ENCODE results near the gene SARDH.

The SARDH gene

GRCh38 chr9:133699546-133699945 lies 38.6 kb downstream of the SARDH start:
- DNase-seq = no peak

- DNase-seq = no peak
These were observed 42.1 kb downstream of the SARDH start for GRCh38 chr9:133696071-133696472.

GRCh38 chr9:133694686-133695085 lies 43.5 kb downstream of the SARDH start:
- no peak for DNase-seq

DNA sequence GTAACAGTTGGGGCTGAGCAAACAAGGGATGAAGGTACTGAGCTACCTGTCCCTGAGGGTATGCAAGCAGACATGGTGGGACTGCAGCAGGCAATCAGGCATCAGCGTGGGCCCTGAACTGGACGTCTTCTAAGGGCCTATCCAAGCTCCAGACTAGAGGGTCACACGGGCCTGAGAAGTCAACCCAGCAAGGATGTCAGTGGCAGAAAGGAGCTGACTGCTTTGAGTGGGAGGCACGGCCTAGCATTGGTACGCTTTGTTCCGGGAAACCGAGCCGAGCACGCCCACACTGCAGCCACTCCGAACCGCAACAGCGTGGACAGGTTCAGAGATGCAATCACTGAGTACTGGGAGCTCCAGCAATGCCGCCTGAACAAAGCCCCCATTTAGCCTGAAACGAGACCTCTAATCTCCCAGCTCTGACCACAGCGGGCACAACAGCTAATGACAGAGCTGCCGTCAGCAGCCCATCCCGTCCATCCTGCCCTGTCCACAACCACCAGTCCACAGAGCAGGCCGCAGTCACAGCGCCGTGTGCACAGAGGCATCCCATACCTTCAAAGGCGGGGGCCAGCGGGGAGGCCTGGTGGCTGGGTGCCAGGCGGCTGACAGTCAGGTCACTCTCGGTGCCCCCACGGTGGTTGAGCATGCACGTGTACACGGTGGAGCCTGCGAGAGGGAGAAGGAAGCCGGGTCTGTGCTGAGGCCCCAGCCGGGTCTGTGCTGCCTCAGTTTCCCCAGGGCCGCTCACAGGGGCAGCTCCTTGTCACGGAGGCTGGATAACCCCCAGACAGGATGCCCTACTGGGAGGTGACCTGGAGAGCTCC lies 44.2 kb downstream of the SARDH start:
- DNase-seq = no peak

GRCh38 chr9:133693116-133693515 lies 45.0 kb downstream of the SARDH start:
- no peak for DNase-seq

GRCh38 chr9:133692364-133692985 lies 45.7 kb downstream of the SARDH start:
- DNase-seq = no peak

DNA sequence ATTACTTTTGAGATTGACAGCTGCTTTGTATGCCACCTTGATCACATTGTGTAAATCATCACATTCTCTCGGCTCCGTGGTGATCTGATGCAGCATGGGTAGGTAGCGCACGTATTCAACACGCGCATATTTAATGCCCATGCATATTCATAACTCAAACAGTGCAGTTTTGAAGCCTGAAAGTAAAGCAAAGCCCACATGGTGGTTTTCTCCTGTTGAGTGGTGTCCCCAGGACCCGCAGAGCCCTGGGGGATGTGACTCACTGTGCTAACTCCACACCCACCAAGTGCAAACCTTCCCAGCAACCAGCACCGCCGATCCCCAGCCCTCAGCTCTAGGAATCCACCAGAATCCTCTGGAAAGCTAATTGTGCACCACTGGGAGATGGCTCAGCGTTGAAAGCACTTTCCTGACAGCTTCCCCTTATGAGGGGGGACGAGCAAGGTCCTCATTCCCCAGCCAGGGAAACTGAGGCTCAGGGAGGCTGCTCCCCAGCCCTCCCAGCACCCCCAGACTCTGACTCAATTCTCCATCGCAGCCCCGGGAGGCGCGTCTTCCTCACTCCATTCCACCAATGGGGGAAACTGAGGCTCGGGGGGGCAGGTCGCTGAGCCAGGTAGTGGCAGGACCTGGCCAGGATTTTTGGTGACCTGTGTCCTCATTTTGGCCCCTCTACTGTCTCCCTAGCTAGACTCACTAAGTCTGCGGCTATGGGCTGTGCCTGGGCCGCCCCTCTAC lies 46.4 kb downstream of the SARDH start:
- no peak for DNase-seq

- no peak for DNase-seq
These were observed 47.0 kb downstream of the SARDH start for GRCh38 chr9:133691191-133691590.

DNA sequence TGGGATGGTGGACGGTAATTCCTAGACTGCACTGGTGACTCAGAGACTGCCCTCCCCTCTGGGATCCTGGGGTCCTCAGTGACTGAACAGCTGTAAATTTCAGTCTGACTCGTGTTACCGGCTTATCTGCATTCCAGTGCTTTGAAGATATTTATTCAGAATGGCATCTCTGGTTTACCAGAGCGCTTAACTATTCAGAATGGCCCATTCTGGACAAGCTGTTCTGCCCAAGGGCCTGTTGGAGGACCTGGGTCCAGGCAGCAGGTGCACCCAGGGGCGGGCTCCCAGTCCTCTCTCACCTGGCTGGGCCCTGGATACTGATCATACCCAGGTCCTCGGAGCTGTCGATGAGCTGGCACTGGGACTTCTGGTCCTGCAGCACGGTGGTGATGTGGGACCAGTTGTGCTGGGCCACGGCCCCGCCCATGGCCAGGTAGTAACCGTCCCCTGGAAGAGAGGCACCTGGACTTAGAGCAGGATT lies 48.0 kb downstream of the SARDH start:
- DNase-seq = no peak

DNA sequence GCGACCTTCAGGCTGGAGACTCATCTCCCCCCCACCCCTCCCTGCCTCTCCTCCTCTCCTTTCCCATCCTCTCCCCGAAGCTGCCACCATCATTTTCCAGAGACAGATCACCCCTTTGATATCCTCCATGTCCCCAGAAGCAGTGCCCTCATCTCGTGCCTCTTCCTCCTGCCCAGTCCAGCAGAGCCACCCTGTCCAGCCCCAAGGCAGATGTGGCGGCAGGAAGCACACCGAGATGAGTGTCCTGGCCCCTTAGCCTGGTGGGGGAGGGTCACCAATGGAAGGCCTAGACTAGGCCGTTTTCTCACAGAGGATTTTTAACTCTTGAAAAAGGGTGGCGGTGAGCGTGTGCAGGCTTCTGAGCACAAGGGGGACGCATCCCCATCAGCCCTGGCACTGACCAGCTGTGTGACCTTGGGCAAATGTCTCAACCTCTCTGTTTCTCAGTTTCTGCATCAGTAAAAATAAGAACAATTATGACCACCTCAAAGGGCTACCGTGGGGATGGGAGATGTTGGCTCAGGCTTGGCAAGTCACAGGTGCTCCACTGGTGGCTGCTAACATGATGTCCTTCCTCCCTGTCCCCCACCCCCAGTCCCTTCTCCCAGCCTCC lies 48.9 kb downstream of the SARDH start:
- no peak for DNase-seq

- no peak for DNase-seq
These were observed 50.0 kb downstream of the SARDH start for GRCh38 chr9:133687856-133688761.

DNA sequence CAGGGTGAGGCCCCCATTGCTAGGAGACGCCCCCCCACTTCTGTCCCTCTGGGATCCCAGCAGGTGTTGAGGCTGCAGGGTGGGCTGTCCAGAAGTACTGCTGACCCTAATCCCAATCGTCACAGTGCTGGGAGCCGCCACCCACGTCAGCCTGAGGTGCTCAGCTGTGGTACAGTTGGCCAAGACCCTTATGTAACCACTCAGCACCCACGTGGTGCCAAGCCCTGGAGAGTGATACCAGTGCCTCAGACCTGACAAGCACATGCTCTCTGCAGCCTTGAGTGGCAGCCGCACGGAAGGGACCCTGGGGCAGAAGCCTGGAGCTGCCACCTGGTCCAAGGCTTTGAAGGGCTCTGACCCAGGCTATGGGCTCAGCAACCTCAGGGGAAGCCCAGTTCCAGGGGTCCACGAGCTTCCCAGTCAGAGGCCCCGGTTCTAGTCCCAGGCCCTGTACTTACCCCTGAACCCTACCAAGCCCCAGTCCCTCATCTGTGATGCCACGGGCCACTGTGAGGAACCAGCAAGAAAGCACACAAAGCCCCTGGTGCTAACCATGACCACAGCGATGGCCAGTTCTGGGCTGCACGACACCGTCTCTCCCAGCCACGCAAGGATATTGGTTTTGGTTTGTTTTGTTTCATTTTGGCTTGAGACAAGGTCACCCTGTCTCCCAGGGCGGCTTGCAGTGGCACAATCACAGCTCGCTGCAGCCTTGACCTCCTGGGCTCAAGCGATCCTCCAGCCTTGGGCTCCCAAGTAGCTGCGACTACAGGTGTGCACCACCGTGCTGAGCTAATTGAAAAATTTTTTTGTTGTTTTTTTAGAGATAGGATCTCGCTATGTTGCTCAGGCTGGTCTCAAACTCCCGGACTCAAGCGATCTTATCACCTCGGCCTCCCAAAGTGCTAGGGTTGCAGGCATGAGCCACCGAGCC lies 51.2 kb downstream of the SARDH start:
- no peak for DNase-seq

- no peak for DNase-seq
These were observed 52.2 kb downstream of the SARDH start for GRCh38 chr9:133685653-133686609.

GRCh38 chr9:133684936-133685361 lies 53.2 kb downstream of the SARDH start:
- DNase-seq = no peak

DNA sequence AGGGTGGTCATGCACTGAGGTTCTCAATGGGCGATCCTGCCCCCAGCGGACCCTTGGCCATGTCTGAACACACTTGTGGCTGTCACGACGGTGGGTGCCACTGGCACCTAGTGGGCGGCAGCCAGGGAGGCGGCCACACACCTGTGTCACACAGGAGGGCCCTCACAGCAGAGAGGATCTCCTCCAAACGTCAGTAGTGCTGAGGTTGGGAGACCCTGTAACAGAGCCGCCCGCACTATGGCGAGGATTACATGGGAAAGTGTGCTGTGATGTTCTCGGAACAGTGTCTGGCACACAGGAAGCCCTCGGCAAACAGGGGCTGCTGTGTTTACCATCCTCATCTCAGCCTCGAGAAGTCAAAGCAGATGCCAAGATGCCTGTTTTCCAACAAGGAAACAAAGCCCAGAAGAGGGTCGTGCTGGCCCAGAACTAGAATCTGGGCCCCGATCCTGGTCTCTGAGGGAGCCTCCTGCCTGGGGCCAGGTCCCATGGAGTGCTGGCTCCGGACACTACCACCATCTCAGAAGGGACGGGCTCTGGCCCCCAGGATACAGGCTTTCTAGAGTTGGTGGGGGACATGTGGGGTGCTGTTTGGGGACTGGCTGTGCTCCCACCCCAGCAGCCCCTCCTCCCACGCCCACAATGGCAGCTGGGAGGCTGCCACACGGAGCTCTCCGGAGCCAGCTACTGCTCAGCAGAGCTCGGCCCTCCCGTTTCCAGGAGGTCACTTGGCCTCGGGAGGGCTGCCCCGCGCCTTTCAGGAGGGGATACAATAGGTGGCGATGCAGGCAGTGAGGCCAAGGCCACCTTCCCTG lies 53.8 kb downstream of the SARDH start:
- no peak for DNase-seq

DNA sequence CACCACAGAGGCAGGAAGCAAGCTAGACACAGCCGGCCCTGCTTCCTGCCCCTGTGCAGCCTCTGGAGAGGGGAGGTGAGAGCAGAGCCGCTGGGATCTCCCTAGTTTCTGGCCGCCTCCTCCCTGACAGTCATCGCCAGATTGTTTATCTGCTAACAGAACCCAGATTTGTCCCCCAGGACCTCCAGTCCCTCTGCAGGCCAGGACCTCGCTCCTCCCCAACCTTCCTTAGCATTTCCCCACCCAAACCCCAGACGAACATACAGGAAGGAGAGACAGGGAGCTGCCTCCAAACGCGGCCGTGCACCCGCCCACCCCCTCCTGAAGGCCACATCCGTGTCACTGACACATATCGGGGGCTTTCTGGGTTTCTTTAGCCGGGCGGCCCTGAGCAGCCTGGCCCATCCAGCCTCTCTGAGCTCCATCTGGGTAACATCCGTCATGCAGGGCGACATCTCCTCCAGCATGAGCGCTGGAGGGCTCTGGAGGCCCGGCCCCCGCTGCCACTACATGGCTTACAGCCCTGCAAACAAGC lies 54.5 kb downstream of the SARDH start:
- DNase-seq = no peak

DNA sequence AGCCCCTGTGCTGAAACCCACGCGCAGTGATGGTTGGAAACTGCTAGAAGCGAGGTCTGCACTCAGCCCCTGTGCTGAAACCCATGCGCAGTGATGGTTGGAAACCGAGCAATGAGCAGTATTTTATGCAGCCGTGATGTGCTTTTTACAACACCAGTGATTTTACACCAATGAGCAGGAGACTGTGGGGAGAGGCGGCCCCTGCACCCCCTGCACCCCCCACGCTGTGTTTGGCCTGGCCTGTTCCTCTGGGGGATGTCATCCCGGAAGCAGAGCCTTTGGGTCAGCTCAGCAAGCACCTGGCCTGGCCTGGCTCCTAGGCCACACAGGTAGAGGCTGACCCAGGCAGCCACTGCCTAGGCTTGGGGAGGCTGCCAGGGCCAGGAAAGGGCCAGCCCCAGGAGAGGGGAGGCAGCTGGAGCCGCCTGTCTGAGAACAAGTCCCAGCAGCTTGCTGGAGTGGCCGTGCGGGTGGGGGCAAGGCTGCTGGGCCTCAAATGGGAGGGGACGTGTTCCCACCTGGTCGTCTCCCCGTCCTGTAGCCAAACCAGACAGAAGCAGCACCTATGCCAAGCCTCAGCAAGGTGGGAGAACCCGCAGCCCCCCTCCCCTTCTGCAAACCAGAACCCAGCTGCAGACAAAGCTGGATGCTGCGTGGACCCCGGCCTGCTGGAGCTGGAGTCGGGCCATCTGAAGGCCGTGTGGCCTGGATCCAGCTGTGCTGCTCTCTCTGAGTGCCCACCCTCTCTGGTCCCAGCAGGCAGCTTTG lies 55.1 kb downstream of the SARDH start:
- no peak for DNase-seq
